Measurements from ENCODE around the gene GRM8. TPM values are rescaled to one million over a fixed set of nuclear protein-coding genes. Genes with fewer than 3 reads are reported as not detected.

Gene GRM8
- total RNA-seq, 1 donor from 2014 or later = not detected

GRCh38 chr7:126499481-126499880, 753.3 kb downstream of the GRM8 start:
- Histone ChIP-seq H3K36me3 (no peaks in the 10 kb centered on the region), H3K4me1 (no peaks in the 10 kb centered on the region), H3K27ac (no peak overlapping the region), H3K27me3 (no peaks in the 10 kb centered on the region), H3K4me3 (no peak overlapping the region), H3K9me3 (no peaks in the 10 kb centered on the region)
- no peak for TF ChIP-seq CTCF (IDR thresholded peaks at IDR 0.05)
- no peak for DNase-seq
- ATAC-seq = no peak
- intact Hi-C loops (cut with DNase I) = no loop called here

- Histone ChIP-seq H3K4me1 (no peaks in the 10 kb centered on the region), H3K27ac (no peak overlapping the region), H3K36me3 (no peaks in the 10 kb centered on the region), H3K4me3 (no peak overlapping the region), H3K27me3 (no peaks in the 10 kb centered on the region), H3K9me3 (no peaks in the 10 kb centered on the region)
- intact Hi-C loops (cut with DNase I) = no loop called here
- no peak for TF ChIP-seq CTCF (IDR thresholded peaks at IDR 0.05)
- ATAC-seq = peak; percentile 50
- DNase-seq = no peak
Measured at GRCh38 chr7:126495733-126496132, 757.0 kb downstream of the GRM8 start.

GRCh38 chr7:126495001-126495400, 757.7 kb downstream of the GRM8 start:
- Histone ChIP-seq H3K9me3 (no peaks in the 10 kb centered on the region), H3K4me1 (no peaks in the 10 kb centered on the region), H3K27me3 (no peaks in the 10 kb centered on the region), H3K27ac (no peak overlapping the region), H3K4me3 (no peak overlapping the region), H3K36me3 (no peaks in the 10 kb centered on the region)
- TF ChIP-seq CTCF (IDR thresholded peaks at IDR 0.05) = no peak
- ATAC-seq (no peak), DNase-seq (no peak)
- intact Hi-C loops (cut with DNase I) = no loop called here

- Histone ChIP-seq H3K9me3 (no peaks in the 10 kb centered on the region), H3K4me1 (no peaks in the 10 kb centered on the region), H3K4me3 (no peak overlapping the region), H3K27ac (no peak overlapping the region), H3K27me3 (no peaks in the 10 kb centered on the region), H3K36me3 (no peaks in the 10 kb centered on the region)
- TF ChIP-seq CTCF (IDR thresholded peaks at IDR 0.05) = no peak
- DNase-seq = no peak
- intact Hi-C loops (cut with DNase I) = no loop called here
- no peak for ATAC-seq
Measured at GRCh38 chr7:126493801-126494200, 758.9 kb downstream of the GRM8 start.

- Histone ChIP-seq H3K27ac (no peak overlapping the region), H3K4me3 (no peak overlapping the region), H3K27me3 (no peaks in the 10 kb centered on the region), H3K4me1 (no peaks in the 10 kb centered on the region), H3K36me3 (no peaks in the 10 kb centered on the region), H3K9me3 (no peaks in the 10 kb centered on the region)
- DNase-seq (no peak), ATAC-seq (no peak)
- intact Hi-C loops (cut with DNase I) = no loop called here
- no peak for TF ChIP-seq CTCF (IDR thresholded peaks at IDR 0.05)
Measured at GRCh38 chr7:126489874-126490273, 762.9 kb downstream of the GRM8 start.

GRCh38 chr7:126487728-126488442, 764.9 kb downstream of the GRM8 start:
- Histone ChIP-seq H3K27me3 (no peaks in the 10 kb centered on the region), H3K9me3 (no peaks in the 10 kb centered on the region), H3K4me1 (no peaks in the 10 kb centered on the region), H3K27ac (no peak overlapping the region), H3K4me3 (no peak overlapping the region), H3K36me3 (no peaks in the 10 kb centered on the region)
- TF ChIP-seq CTCF (IDR thresholded peaks at IDR 0.05) = no peak
- ATAC-seq (no peak), DNase-seq (no peak)
- intact Hi-C loops (cut with DNase I) = no loop called here

Measured in upper lobe of right lung (tissue), 1 donor.